ENCODE measurements around the gene SLC6A17.

The SLC6A17 gene

DNA sequence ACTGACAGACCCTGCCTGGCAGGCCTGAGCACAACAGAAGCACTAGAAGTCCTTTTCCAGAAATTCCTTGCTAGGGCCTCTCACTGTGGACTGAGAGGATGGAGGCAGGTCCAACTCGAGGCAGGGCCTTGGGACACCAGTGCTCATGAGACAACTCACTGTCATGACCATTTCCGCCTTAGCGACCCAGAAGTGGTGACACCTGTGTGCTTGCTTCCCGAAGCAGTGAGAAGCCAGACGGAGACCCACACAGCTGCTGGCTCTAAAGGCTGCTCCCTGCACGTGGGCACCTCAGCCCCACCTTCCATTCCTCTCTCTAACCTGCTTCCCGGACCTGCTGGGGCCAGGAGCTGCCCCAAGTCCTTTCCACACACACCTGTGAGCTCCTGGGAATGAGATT lies 92.9 kb downstream of the SLC6A17 start:
- H3K79me2 ChIP-seq (ENCODE audit: control insufficient read depth, insufficient read depth, low read length, poor library complexity): no peaks in the 10 kb centered on the region

DNA sequence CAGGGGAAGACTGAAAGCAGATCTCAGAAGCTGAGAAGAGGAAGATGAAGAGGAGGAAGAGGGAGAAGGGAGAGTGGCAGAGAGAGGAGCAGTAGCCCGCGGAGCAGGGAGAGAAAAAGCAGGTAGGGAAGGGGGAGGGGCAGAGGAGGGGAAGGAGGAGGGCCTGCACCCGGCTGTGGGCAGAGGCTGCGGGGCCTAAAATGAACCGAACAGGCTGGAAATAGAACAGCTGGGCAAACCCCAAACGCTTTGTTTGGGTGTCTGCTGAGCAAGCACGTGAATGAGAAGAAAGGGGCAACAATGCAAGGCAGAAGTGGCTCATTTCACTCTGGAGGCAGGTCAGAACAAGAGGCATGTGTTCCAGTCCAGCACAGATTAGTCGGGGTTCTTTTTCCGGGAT lies 93.3 kb downstream of the SLC6A17 start:
- H3K36me3 ChIP-seq (ENCODE audit: control insufficient read depth in 1 of 2, insufficient read depth in 2 of 2, low read length in 2 of 2): no peaks in the 10 kb centered on the region
- no peak overlapping the region for H3K4me2 ChIP-seq (ENCODE audit: low read length)
- no peak overlapping the region for H2BK5ac ChIP-seq (ENCODE audit: low read depth, low read length, poor library complexity)
- no peaks in the 10 kb centered on the region for H3K27me3 ChIP-seq (ENCODE audit: insufficient read depth, low read length)
- H2AK5ac ChIP-seq (ENCODE audit: low read length): no peak overlapping the region
- no peak overlapping the region for H3K9ac ChIP-seq (ENCODE audit: low read length)
- no peak overlapping the region for H4K12ac ChIP-seq (ENCODE audit: low read depth, low read length)
- no peak overlapping the region for H3K23ac ChIP-seq (ENCODE audit: low read length)
- H3K9me3 ChIP-seq (ENCODE audit: insufficient read depth, low read depth, low read length): no peaks in the 10 kb centered on the region
- H2BK12ac ChIP-seq (ENCODE audit: low read length): no peak overlapping the region
- no peaks in the 10 kb centered on the region for H3K79me1 ChIP-seq (ENCODE audit: low read length)
- no peak overlapping the region for H2AFZ ChIP-seq (ENCODE audit: insufficient read depth, low read length, poor library complexity)
- H4K8ac ChIP-seq (ENCODE audit: low read depth, low read length): no peak overlapping the region
- no peak overlapping the region for H3K18ac ChIP-seq (ENCODE audit: low read length)
- no peak overlapping the region for H3K4ac ChIP-seq (ENCODE audit: low read depth, low read length)
- no peak overlapping the region for H3K27ac ChIP-seq (ENCODE audit: low read depth, low read length)
- no peak overlapping the region for H4K91ac ChIP-seq (ENCODE audit: low read depth, low read length)
- no peak overlapping the region for H2BK120ac ChIP-seq (ENCODE audit: insufficient read depth, low read length, poor library complexity)
- DNase-seq: no peak
- no peaks in the 10 kb centered on the region for H3K4me1 ChIP-seq (ENCODE audit: control insufficient read depth in 1 of 2, insufficient read depth in 2 of 2, low read length in 2 of 2)
- H3K79me2 ChIP-seq (ENCODE audit: control insufficient read depth, insufficient read depth, low read length, poor library complexity): no peaks in the 10 kb centered on the region
- no peak overlapping the region for H3K14ac ChIP-seq (ENCODE audit: low read length)
- WGBS (ENCODE audit: extremely low coverage, insufficient coverage, insufficient read length): no CpG with 5 or more reads among the region's 9 CpGs
- H3K4me3 ChIP-seq (ENCODE audit: low read depth, low read length): no peak overlapping the region

More for the DNA sequence above, 92.9 kb downstream of the SLC6A17 start:
- Histone ChIP-seq H3K18ac (ENCODE audit: low read length) (no peak overlapping the region), H3K14ac (ENCODE audit: low read length) (no peak overlapping the region), H3K23ac (ENCODE audit: low read length) (no peak overlapping the region), H3K27ac (ENCODE audit: low read depth, low read length) (no peak overlapping the region), H3K4me3 (ENCODE audit: low read depth, low read length) (no peak overlapping the region), H3K4me1 (ENCODE audit: control insufficient read depth in 1 of 2, insufficient read depth in 2 of 2, low read length in 2 of 2) (no peaks in the 10 kb centered on the region), H4K8ac (ENCODE audit: low read depth, low read length) (no peak overlapping the region), H2AK5ac (ENCODE audit: low read length) (no peak overlapping the region), H2BK5ac (ENCODE audit: low read depth, low read length, poor library complexity) (no peak overlapping the region), H2AFZ (ENCODE audit: insufficient read depth, low read length, poor library complexity) (no peak overlapping the region), H2BK120ac (ENCODE audit: insufficient read depth, low read length, poor library complexity) (no peak overlapping the region), H3K9ac (ENCODE audit: low read length) (no peak overlapping the region), H3K4ac (ENCODE audit: low read depth, low read length) (no peak overlapping the region), H3K9me3 (ENCODE audit: insufficient read depth, low read depth, low read length) (no peaks in the 10 kb centered on the region), H3K4me2 (ENCODE audit: low read length) (no peak overlapping the region), H3K79me1 (ENCODE audit: low read length) (no peaks in the 10 kb centered on the region), H2BK12ac (ENCODE audit: low read length) (no peak overlapping the region), H3K36me3 (ENCODE audit: control insufficient read depth in 1 of 2, insufficient read depth in 2 of 2, low read length in 2 of 2) (no peaks in the 10 kb centered on the region), H3K27me3 (ENCODE audit: insufficient read depth, low read length) (no peaks in the 10 kb centered on the region), H4K91ac (ENCODE audit: low read depth, low read length) (no peak overlapping the region), H4K12ac (ENCODE audit: low read depth, low read length) (no peak overlapping the region)
- no peak for DNase-seq
- no CpG with 5 or more reads among the region's 7 CpGs for WGBS (ENCODE audit: extremely low coverage, insufficient coverage, insufficient read length)

DNA sequence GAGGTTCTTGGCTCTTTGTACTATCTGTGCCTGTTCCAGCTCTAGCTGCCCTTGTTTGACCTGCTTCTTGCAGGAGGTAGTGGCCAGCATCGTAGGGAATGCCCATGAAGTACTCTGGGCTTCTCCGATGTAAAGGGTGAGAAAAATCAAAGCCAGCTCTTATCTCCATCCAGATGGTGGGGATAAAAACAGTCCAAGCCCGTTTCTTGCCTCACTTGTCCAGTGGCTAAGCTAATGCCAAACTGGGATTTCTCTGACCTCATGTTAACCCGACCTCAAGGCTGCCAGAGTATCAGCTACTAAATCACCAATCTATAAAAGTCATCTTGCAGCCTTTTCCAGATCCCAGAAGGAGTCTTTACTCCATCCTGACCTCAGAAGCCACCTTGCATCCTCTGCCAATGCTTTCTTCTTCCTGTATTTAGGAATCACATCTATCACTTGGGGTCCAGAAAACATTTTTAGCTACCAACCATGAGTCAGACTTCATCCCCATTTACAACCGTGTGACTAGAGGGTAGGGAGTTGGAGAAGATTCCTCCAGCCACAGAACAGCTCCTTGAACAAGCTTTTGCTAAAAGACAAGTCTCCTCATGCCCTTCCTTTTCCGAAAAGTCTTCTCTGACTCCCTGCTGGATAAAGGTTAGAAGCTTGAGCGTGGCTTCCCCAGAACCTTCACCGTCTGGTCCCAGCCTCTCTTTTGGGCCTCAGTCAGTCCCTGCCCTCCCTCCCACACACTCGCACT lies 95.8 kb downstream of the SLC6A17 start:
- Histone ChIP-seq H3K23ac (ENCODE audit: low read length) (no peak overlapping the region), H4K91ac (ENCODE audit: low read depth, low read length) (no peak overlapping the region), H4K12ac (ENCODE audit: low read depth, low read length) (no peak overlapping the region), H3K36me3 (ENCODE audit: control insufficient read depth in 1 of 2, insufficient read depth in 2 of 2, low read length in 2 of 2) (no peaks in the 10 kb centered on the region), H3K27ac (ENCODE audit: low read depth, low read length) (no peak overlapping the region), H4K8ac (ENCODE audit: low read depth, low read length) (no peak overlapping the region), H2AFZ (ENCODE audit: insufficient read depth, low read length, poor library complexity) (no peak overlapping the region), H3K9me3 (ENCODE audit: insufficient read depth, low read depth, low read length) (no peaks in the 10 kb centered on the region), H3K79me2 (ENCODE audit: control insufficient read depth, insufficient read depth, low read length, poor library complexity) (no peaks in the 10 kb centered on the region), H3K4me3 (ENCODE audit: low read depth, low read length) (no peak overlapping the region), H2BK120ac (ENCODE audit: insufficient read depth, low read length, poor library complexity) (no peak overlapping the region), H3K4ac (ENCODE audit: low read depth, low read length) (no peak overlapping the region), H3K27me3 (ENCODE audit: insufficient read depth, low read length) (no peaks in the 10 kb centered on the region), H3K4me2 (ENCODE audit: low read length) (no peak overlapping the region), H2BK5ac (ENCODE audit: low read depth, low read length, poor library complexity) (no peak overlapping the region), H3K79me1 (ENCODE audit: low read length) (no peaks in the 10 kb centered on the region), H2AK5ac (ENCODE audit: low read length) (no peak overlapping the region), H2BK12ac (ENCODE audit: low read length) (no peak overlapping the region), H3K14ac (ENCODE audit: low read length) (no peak overlapping the region), H3K18ac (ENCODE audit: low read length) (no peak overlapping the region), H3K4me1 (ENCODE audit: control insufficient read depth in 1 of 2, insufficient read depth in 2 of 2, low read length in 2 of 2) (no peaks in the 10 kb centered on the region), H3K9ac (ENCODE audit: low read length) (no peak overlapping the region)
- WGBS (ENCODE audit: extremely low coverage, insufficient coverage, insufficient read length): no CpG with 5 or more reads among the region's 9 CpGs
- no peak for DNase-seq

DNA sequence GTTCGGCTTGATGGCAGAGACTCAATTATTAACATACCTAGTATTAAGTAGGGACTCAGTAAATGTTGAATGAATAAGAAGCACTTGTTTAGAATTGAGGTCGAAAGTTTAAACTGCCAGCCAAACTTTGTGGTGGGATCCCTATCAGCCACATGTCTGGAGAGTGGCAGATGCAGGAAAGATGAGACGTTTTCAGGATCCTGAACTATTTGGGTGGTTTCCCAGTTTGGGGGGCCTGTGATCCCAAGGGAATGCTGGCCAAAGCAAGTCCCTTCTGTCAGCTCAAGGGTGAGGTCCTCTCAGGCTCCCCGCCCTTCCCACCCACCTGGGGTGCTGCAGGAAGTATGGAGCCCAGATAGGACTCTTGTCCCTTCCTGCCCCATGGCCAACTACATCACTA lies 98.5 kb downstream of the SLC6A17 start:
- no peak overlapping the region for H2BK5ac ChIP-seq (ENCODE audit: low read depth, low read length, poor library complexity)
- H3K23ac ChIP-seq (ENCODE audit: low read length): no peak overlapping the region
- H3K79me2 ChIP-seq (ENCODE audit: control insufficient read depth, insufficient read depth, low read length, poor library complexity): no peaks in the 10 kb centered on the region
- H2AK5ac ChIP-seq (ENCODE audit: low read length): no peak overlapping the region
- H2AFZ ChIP-seq (ENCODE audit: insufficient read depth, low read length, poor library complexity): no peak overlapping the region
- no peaks in the 10 kb centered on the region for H3K9me3 ChIP-seq (ENCODE audit: insufficient read depth, low read depth, low read length)
- H4K91ac ChIP-seq (ENCODE audit: low read depth, low read length): no peak overlapping the region
- H3K27ac ChIP-seq (ENCODE audit: low read depth, low read length): no peak overlapping the region
- no peak overlapping the region for H4K8ac ChIP-seq (ENCODE audit: low read depth, low read length)
- H3K4ac ChIP-seq (ENCODE audit: low read depth, low read length): no peak overlapping the region
- no peak overlapping the region for H3K4me2 ChIP-seq (ENCODE audit: low read length)
- no peak overlapping the region for H3K4me3 ChIP-seq (ENCODE audit: low read depth, low read length)
- H3K4me1 ChIP-seq (ENCODE audit: control insufficient read depth in 1 of 2, insufficient read depth in 2 of 2, low read length in 2 of 2): no peaks in the 10 kb centered on the region
- no peak overlapping the region for H4K12ac ChIP-seq (ENCODE audit: low read depth, low read length)
- H3K79me1 ChIP-seq (ENCODE audit: low read length): no peaks in the 10 kb centered on the region
- no peak overlapping the region for H3K9ac ChIP-seq (ENCODE audit: low read length)
- no peaks in the 10 kb centered on the region for H3K27me3 ChIP-seq (ENCODE audit: insufficient read depth, low read length)
- no peak overlapping the region for H3K18ac ChIP-seq (ENCODE audit: low read length)
- no peak overlapping the region for H2BK12ac ChIP-seq (ENCODE audit: low read length)
- no peak overlapping the region for H2BK120ac ChIP-seq (ENCODE audit: insufficient read depth, low read length, poor library complexity)
- no CpG with 5 or more reads among the region's 4 CpGs for WGBS (ENCODE audit: extremely low coverage, insufficient coverage, insufficient read length)
- no peak overlapping the region for H3K14ac ChIP-seq (ENCODE audit: low read length)
- DNase-seq: no peak
- no peaks in the 10 kb centered on the region for H3K36me3 ChIP-seq (ENCODE audit: control insufficient read depth in 1 of 2, insufficient read depth in 2 of 2, low read length in 2 of 2)

All from trophoblast cell (in vitro differentiated cells and primary cell).